Activated gamma-delta T cell (primary cell): ENCODE measurements around the gene KIF13A.

Experiments
- DNase-seq: peaks from one replicate; lab custom pipeline; 2025; lab: John Stamatoyannopoulos, UW

KIF13A gene

DNA sequence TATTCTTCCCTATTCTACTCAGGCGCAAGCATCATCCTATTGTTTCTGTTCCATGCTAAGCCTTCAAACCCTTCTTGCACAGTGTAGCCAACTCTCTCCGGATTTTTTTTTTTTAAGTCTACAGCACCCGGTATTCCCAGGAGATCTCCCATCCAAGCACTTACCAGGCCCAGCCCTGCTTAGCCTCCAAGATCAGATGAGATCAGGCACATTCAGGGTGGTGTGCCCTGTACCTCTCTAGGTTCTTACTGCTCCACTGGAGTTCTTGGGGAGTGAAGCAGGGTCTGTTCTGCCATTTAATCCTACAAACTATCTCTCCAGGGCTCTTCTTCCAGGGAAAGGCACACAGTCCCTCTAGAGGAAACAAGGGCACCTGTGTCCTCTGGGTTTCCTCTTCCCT, 265.8 kb downstream of the KIF13A start:
- no peak for DNase-seq

DNA sequence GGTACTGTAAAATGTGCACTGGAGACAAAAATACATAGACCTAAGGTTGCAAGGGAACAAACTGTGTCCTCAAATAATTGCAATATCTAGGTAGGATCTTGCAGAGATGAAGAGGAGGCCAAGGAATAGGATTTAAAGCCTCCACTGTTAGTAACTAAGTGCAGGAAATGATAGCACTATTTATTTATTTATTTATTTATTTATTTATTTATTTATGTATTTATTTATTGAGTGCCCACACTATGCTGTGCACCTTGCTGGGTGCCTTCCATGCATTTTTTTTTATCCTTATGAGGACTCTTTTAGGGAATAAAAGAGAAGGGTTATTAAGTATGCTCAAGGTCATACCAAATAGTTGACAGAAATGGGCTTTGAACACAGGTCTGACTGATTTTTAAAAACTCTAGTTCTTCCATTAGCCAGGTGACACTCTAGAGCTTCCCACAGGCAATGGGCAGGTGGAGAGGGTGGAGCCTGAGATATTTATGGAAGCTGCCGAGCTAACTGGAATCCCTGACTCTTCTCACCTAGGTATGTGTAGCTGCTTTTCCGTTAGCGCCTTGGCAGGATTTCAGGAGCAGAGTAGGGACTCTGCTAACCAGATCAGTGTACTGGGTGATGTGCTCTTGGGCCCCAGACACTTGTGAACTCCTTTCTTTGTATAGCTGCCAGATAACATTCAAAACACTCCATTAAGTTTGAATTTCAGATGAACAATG, 268.0 kb downstream of the KIF13A start:
- DNase-seq = no peak

DNA sequence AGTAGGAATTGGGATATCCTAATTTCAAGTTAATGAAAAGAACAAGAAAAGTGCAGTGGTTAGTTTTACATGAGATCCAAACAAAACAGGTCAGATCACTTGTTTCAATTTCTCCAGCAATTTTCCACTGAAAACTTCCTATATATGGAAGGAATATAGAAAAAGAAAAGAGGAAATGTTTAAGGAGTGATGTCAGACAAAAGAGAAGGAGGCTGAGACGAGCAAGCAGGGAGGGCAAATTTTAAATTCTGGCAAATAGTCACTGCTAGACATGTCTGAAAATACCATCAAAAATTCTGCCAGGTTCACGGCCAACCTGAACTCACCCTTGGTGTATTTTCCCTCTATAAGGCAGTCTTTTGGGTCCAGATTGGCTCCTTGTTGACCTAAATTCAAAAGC, 271.2 kb downstream of the KIF13A start:
- no peak for DNase-seq

DNA sequence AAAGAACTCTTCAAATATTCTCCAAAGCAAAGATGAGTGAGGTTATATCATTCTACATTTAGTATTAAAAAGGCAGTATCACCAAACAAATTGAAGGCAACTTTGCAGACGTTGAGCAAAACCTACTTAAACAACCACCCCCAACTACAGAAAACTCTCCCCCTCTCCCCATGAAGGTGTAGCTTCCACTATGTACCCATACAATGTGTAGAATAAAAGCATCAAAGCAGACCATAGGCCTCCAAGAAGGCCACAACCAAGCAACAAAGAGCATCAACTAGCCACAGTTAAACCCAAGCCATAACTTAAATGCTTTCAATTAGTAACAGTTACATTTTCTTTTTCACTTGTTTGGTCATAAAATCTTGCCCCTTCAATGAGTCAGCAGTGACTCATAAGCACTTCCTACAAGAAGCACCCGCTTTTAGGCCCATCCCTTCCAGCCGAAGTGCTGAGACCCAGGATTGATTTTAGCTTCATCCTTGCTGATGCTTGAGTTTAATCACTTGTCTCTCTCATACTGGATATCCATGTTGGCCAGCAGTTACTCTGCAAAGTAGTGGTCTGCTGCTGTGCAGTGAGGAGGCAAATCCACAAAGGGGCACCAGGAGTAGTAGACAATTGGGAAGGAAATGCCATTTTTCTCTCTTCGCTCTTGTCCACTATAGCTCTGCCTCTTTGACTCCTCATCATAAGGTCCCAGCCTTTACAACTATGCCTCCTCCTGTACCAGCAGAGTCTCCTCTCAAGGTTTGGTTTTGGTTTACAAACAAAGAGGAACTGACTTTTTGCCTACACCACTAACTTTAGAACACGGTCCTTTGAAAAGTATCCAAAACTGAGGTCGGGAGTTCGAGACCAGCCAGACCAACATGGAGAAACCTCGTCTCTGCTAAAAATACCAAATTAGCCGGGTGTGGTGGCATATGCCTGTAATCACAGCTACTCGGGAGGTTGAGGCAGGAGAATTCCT, 272.3 kb downstream of the KIF13A start:
- DNase-seq = no peak

DNA sequence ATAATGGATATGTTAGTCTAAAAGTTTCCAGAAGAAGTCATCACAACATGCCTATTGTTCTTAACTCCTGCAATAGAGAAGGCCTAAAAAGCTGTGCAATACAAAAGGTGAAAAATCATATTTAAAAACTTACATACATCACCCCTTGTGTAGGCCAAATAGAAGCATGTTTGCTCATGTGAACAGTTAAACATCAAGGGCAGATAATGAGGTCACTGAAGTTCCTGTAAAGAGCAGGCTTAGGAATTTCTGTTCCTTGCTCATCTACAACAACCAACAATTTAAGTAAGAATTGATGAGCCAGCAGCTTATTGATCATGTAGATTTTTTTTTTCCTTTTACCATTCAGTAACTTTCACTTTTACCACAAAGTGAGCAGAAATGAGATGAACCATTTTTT, 273.3 kb downstream of the KIF13A start:
- DNase-seq = no peak

DNA sequence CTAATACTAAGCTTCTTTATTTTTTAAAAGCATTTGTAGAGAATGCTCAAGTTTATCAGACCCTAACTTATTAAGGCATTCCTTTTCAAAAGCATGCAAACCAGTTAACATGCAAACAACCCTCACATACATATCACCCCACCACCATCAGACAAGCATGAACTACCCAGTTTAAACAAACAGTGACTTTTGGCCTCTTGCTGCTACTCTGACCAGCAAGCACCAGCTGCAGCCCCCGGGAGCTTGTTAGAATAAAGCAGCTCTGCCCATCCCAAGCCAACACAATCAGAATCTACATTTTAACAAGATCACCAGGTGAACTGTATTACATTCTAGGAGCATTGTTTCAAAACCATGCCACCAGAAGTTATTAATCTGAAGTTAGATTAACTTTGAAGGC, 274.9 kb downstream of the KIF13A start:
- no peak for DNase-seq

DNA sequence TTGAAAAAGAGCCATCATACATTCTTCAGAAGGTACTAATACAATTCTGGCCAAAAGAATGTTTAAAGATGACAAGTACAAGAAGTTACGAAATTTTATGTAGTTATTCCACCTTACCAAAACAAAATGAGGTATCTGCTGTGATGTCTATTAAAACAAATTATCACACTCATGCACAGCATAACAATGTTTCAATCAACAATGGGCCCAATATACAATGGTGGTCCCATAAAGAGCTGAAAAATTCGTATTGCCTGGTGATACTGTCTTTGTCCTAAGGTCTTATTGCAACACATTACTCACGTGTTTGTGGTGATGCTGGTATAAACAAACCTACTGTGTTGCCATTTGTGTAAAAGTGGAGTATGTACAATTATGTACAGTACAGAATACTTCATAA, 277.1 kb downstream of the KIF13A start:
- DNase-seq = no peak

DNA sequence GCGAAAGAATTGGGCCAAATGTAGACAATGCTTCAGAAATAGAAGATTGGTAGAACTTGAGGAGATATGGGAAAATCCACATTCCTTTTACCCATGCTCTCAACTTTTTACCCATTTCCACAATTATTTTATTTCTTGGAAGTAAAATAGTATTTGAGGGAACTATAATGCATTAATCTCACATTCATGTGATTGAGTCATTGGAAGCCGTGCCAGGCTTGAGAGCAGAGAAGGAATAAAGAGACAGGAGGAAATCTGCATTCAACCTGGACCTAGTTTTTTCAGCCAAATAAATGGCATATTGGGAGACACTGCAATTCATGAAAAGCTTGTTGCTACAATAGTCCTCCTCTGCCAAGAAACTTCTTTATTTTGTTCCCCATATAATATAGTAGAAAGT, 278.0 kb downstream of the KIF13A start:
- no peak for DNase-seq
